DND-41 (cell line): ENCODE data around the gene ATR.

Experiments used
- ATAC-seq: fragments of 200-7000 bp; cut with Tn5 transposase; 3 replicates; pipeline ENCODE4 v1.9.1; 2021; ENCODE audit warnings: low read depth; ENCODE audit not compliant: insufficient read depth
- DNase-seq: peaks from one replicate; pipeline ENCODE4 v3.0.0-alpha.2; 2020
- H2AFZ ChIP-seq: 2 replicates; pipeline ENCODE4 v1.6.0; 2012; ENCODE audit warnings: low read depth, low read length
- H3K27ac ChIP-seq: 2 replicates; pipeline ENCODE4 v1.5.1; 2012; ENCODE audit warnings: low read length, inconsistent platforms
- H3K27me3 ChIP-seq: fragments of 200-600 bp; sonication (generic); 2 replicates; pipeline ENCODE4 v1.6.0; 2012; ENCODE audit warnings: low read length, mild to moderate bottlenecking, inconsistent platforms; ENCODE audit not compliant: insufficient read depth, poor library complexity
- H3K36me3 ChIP-seq: 2 replicates; pipeline ENCODE4 v1.5.1; 2012; ENCODE audit warnings: low read length, inconsistent platforms; ENCODE audit not compliant: insufficient read depth
- H3K4me1 ChIP-seq: 2 replicates; pipeline ENCODE4 v1.5.1; 2012; ENCODE audit warnings: mild to moderate bottlenecking, low read length; ENCODE audit not compliant: insufficient read depth
- H3K4me2 ChIP-seq: 2 replicates; pipeline ENCODE4 v1.6.0; 2012; ENCODE audit warnings: mild to moderate bottlenecking, moderate library complexity, low read length, inconsistent platforms; ENCODE audit not compliant: insufficient read depth
- H3K4me3 ChIP-seq, 2 experiments: fragments of 200-600 bp in 1 of 2; shearing (Covaris generic) in 1 of 2; 2 replicates each; pipeline ENCODE4 v1.5.1; 2012 to 2016; ENCODE audit warnings: inconsistent platforms in 2 of 2, low read length in 2 of 2, mild to moderate bottlenecking in 2 of 2, low read depth in 1 of 2, moderate library complexity in 1 of 2
- H3K79me2 ChIP-seq: 2 replicates; pipeline ENCODE4 v1.6.0; 2012; ENCODE audit warnings: low read length, inconsistent platforms; ENCODE audit not compliant: insufficient read depth
- H3K9ac ChIP-seq: 2 replicates; pipeline ENCODE4 v1.6.0; 2012; ENCODE audit warnings: low read depth, mild to moderate bottlenecking, inconsistent platforms, low read length, moderate library complexity
- H3K9me3 ChIP-seq: 2 replicates; pipeline ENCODE4 v1.5.1; 2012; ENCODE audit warnings: low read length, moderate library complexity, mild to moderate bottlenecking, inconsistent platforms; ENCODE audit not compliant: insufficient read depth, severe bottlenecking
- H4K20me1 ChIP-seq: 2 replicates; pipeline ENCODE4 v1.6.0; 2012; ENCODE audit warnings: low read length; ENCODE audit not compliant: insufficient read depth
- EZH2 ChIP-seq: IDR thresholded peaks from 3 replicates; pipeline ENCODE4 v1.6.1; 2012; ENCODE audit warnings: borderline replicate concordance, low read depth, mild to moderate bottlenecking, moderate library complexity, low read length, inconsistent platforms; ENCODE audit not compliant: severe bottlenecking
- TF ChIP-seq, protein P1 (sequence below): IDR thresholded peaks from 2 replicates; pipeline ENCODE4 v1.5.1; 2012; ENCODE audit warnings: borderline replicate concordance, low read length, moderate library complexity, mild to moderate bottlenecking; ENCODE audit not compliant: poor library complexity, severe bottlenecking; ENCODE audit errors: extremely low read depth

The ATR gene

DNA sequence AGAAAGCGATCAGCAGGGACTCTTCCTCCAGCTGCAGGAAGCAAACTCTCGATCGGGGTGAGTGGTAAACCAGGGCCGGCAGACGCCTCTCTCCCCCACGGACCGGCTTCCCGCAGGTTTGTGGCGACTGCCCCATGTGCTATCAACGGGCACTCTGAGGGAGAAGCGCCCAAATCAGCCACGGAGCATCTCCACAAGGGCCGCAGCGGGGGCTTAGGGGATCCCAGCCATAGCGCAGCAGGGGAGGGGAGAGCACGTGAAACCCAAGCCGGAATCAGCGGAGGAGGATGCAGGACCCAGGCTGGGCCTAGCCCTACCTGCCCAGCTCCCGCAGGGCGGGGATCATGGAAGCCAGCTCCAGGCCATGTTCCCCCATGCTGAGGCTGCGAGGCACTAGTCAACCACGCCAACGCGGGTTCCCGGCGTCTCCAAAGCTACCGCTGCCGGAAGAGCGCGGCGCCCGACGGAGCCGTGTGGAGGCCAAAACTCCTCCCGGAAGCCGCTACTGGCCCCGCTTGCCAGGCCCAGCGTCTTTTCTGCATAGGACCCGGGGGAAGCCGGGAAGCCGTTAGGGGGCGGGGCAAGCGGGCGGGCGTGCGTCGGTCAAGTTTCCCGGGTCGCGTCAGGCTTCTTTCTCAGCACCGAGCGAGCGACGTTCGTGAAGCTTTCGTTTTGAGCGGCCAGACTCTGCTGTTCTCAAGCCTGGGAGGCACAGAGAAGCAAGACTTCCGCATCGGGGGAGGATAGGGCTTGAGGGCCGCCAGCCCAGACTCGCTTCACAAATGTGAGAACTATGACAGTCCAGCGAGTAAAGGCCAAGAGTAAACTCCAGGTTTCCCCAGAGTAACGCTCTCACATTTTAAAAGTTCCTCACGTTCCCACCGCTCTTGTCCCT lies at the start of gene ATR:
Gene ATR (minus strand): TSS at position 405 of the 895 bp plus-strand sequence. CDS start 29 bp downstream, at position 376.
- peaks cover 43% of the 10 kb centered on the region for H3K4me1 ChIP-seq
- peak within 1 kb of the TSS; percentile 90 for H2AFZ ChIP-seq
- DNase-seq: peak; percentile 98
- ATAC-seq: peak; percentile 94
- H4K20me1 ChIP-seq: no peaks in the 10 kb centered on the region; the same call in 1 of the 2 replicates
- H3K27me3 ChIP-seq: no peaks in the 10 kb centered on the region
- H3K27ac ChIP-seq: peak within 1 kb of the TSS; percentile 89
- H3K36me3 ChIP-seq: peaks cover 7% of the 10 kb centered on the region
- TF ChIP-seq EZH2: no peak
- TF ChIP-seq, protein P1, sequence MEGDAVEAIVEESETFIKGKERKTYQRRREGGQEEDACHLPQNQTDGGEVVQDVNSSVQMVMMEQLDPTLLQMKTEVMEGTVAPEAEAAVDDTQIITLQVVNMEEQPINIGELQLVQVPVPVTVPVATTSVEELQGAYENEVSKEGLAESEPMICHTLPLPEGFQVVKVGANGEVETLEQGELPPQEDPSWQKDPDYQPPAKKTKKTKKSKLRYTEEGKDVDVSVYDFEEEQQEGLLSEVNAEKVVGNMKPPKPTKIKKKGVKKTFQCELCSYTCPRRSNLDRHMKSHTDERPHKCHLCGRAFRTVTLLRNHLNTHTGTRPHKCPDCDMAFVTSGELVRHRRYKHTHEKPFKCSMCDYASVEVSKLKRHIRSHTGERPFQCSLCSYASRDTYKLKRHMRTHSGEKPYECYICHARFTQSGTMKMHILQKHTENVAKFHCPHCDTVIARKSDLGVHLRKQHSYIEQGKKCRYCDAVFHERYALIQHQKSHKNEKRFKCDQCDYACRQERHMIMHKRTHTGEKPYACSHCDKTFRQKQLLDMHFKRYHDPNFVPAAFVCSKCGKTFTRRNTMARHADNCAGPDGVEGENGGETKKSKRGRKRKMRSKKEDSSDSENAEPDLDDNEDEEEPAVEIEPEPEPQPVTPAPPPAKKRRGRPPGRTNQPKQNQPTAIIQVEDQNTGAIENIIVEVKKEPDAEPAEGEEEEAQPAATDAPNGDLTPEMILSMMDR: no peak
- H3K79me2 ChIP-seq: peaks cover 51% of the 10 kb centered on the region
- peak within 1 kb of the TSS; percentile 76 for H3K9ac ChIP-seq
- peak within 1 kb of the TSS; percentile 81 to 93 for H3K4me3 ChIP-seq
- peak within 1 kb of the TSS; percentile 87 for H3K4me2 ChIP-seq
- H3K9me3 ChIP-seq: no peaks in the 10 kb centered on the region

- Histone ChIP-seq H3K27ac (no peak overlapping the region), H3K36me3 (no peaks in the 10 kb centered on the region), H3K9ac (no peak overlapping the region), H3K4me2 (no peak overlapping the region), H3K4me3 (no peak overlapping the region), H3K27me3 (no peaks in the 10 kb centered on the region), H3K79me2 (no peaks in the 10 kb centered on the region; the same call in 1 of the 2 replicates), H2AFZ (no peak overlapping the region), H3K4me1 (no peaks in the 10 kb centered on the region), H4K20me1 (no peaks in the 10 kb centered on the region), H3K9me3 (no peaks in the 10 kb centered on the region)
- ATAC-seq: no peak
- TF ChIP-seq EZH2: no peak
- TF ChIP-seq, protein P1: no peak
- no peak for DNase-seq
Measured at GRCh38 chr3:142626971-142627370, 48.4 kb upstream of the ATR start.

DNA sequence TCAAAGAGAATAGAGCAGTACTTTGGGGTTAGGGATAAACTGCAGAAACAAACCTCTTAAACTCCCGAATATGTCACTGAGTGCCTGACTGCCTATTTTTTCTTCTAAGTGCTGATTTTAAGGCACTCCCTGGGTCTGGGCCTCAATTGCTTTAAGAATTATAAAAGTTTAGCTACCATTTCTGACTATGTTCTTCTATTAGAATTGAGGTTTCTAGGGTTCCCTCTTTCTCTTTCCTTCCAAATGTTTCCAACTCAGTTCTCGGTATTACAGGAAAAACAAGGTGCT lies 46.6 kb upstream of the ATR start:
- Histone ChIP-seq H4K20me1 (no peaks in the 10 kb centered on the region), H3K4me3 (no peak overlapping the region), H3K4me2 (no peak overlapping the region), H2AFZ (no peak overlapping the region), H3K36me3 (no peaks in the 10 kb centered on the region), H3K27me3 (no peaks in the 10 kb centered on the region), H3K27ac (no peak overlapping the region), H3K9ac (no peak overlapping the region), H3K79me2 (no peaks in the 10 kb centered on the region; the same call in 1 of the 2 replicates), H3K4me1 (no peaks in the 10 kb centered on the region), H3K9me3 (no peaks in the 10 kb centered on the region)
- no peak for DNase-seq
- ATAC-seq: no peak
- no peak for TF ChIP-seq EZH2
- TF ChIP-seq, protein P1: no peak
